Glutamatergic neuron (in vitro differentiated cells): ENCODE results near the gene FRAT1. TPM values are rescaled to one million over a fixed set of nuclear protein-coding genes. Genes with fewer than 3 reads are reported as not detected.

ENCODE experiments used
- DNase-seq: peaks from one replicate; pipeline ENCODE4 v3.0.0; 2022
- H3K27ac Mint-ChIP-seq: one replicate; pipeline ENCODE4 v1.8.0; 2020; ENCODE audit warnings: mild to moderate bottlenecking, mixed read lengths, inconsistent platforms; ENCODE audit not compliant: unreplicated experiment
- H3K27me3 Mint-ChIP-seq: one replicate; pipeline ENCODE4 v1.8.0; 2020; ENCODE audit warnings: mild to moderate bottlenecking, moderate library complexity, mixed read lengths, inconsistent platforms; ENCODE audit not compliant: unreplicated experiment
- H3K36me3 Mint-ChIP-seq: one replicate; pipeline ENCODE4 v1.8.0; 2020; ENCODE audit warnings: mild to moderate bottlenecking, mixed read lengths, inconsistent platforms; ENCODE audit not compliant: unreplicated experiment
- H3K4me1 Mint-ChIP-seq: one replicate; pipeline ENCODE4 v1.8.0; 2020; ENCODE audit warnings: mild to moderate bottlenecking, low read depth, mixed read lengths, inconsistent platforms; ENCODE audit not compliant: unreplicated experiment
- H3K4me3 Mint-ChIP-seq: one replicate; pipeline ENCODE4 v1.8.0; 2020; ENCODE audit warnings: mild to moderate bottlenecking, mixed read lengths, inconsistent platforms; ENCODE audit not compliant: unreplicated experiment
- H3K9me3 Mint-ChIP-seq: one replicate; pipeline ENCODE4 v1.8.0; 2020; ENCODE audit warnings: mild to moderate bottlenecking, moderate library complexity, mixed read lengths, inconsistent platforms; ENCODE audit not compliant: unreplicated experiment
- CTCF ChIP-seq: fragments of 200-600 bp; sonication (generic); IDR thresholded peaks from one replicate; pipeline ENCODE4 v1.5.0; 2021; ENCODE audit not compliant: partially characterized antibody, unreplicated experiment
- total RNA-seq: library from RNA; stranded (reverse); fragmentation: NEBNext Ultra II Directional; extraction: Animal tissue kit (Norgen Biotek cat#: 25700); gene quantifications from one replicate; pipeline ENCODE4 v1.2.1, GENCODE V29; 2021; ENCODE audit not compliant: unreplicated experiment

The FRAT1 gene
- total RNA-seq, 1 donor from 2014 or later: 10.0 TPM

- Mint-ChIP-seq H3K4me1 (peaks cover 34% of the 10 kb centered on the region), H3K4me3 (peak overlapping the region; percentile 59), H3K36me3 (peaks cover under 1% of the 10 kb centered on the region), H3K9me3 (peaks cover 10% of the 10 kb centered on the region), H3K27ac (no peak overlapping the region), H3K27me3 (peaks cover 7% of the 10 kb centered on the region)
- TF ChIP-seq CTCF: no peak
- DNase-seq: no peak
These were observed 16.1 kb downstream of the FRAT1 start for GRCh38 chr10:97335188-97335619.

GRCh38 chr10:97336006-97336405, 16.9 kb downstream of the FRAT1 start:
- Mint-ChIP-seq H3K36me3 (no peaks in the 10 kb centered on the region), H3K9me3 (peaks cover 10% of the 10 kb centered on the region), H3K4me3 (peak overlapping the region; percentile 42), H3K27me3 (peaks cover 7% of the 10 kb centered on the region), H3K27ac (no peak overlapping the region), H3K4me1 (peaks cover 34% of the 10 kb centered on the region)
- DNase-seq: no peak
- no peak for TF ChIP-seq CTCF

- H3K4me3 Mint-ChIP-seq: peak overlapping the region; percentile 8
- H3K4me1 Mint-ChIP-seq: peaks cover 34% of the 10 kb centered on the region
These were observed 17.4 kb downstream of the FRAT1 start for GRCh38 chr10:97336446-97336845.

GRCh38 chr10:97336942-97337831, 18.1 kb downstream of the FRAT1 start:
- no peak overlapping the region for H3K27ac Mint-ChIP-seq
- H3K4me3 Mint-ChIP-seq: peak overlapping the region; percentile 57
- H3K9me3 Mint-ChIP-seq: peaks cover 10% of the 10 kb centered on the region
- peak; percentile 31 for DNase-seq
- peaks cover 31% of the 10 kb centered on the region for H3K4me1 Mint-ChIP-seq
- H3K36me3 Mint-ChIP-seq: no peaks in the 10 kb centered on the region
- H3K27me3 Mint-ChIP-seq: peaks cover 7% of the 10 kb centered on the region
- no peak for TF ChIP-seq CTCF

More at GRCh38 chr10:97336446-97336845, 17.4 kb downstream of the FRAT1 start:
- TF ChIP-seq CTCF: no peak
- Mint-ChIP-seq H3K9me3 (peaks cover 10% of the 10 kb centered on the region), H3K27ac (no peak overlapping the region), H3K36me3 (no peaks in the 10 kb centered on the region), H3K27me3 (peaks cover 7% of the 10 kb centered on the region)
- no peak for DNase-seq

GRCh38 chr10:97338041-97338440, 19.0 kb downstream of the FRAT1 start:
- DNase-seq: no peak

More at GRCh38 chr10:97338041-97338440, 19.0 kb downstream of the FRAT1 start:
- peaks cover 5% of the 10 kb centered on the region for H3K9me3 Mint-ChIP-seq
- no peak overlapping the region for H3K27ac Mint-ChIP-seq
- no peaks in the 10 kb centered on the region for H3K36me3 Mint-ChIP-seq
- peaks cover 6% of the 10 kb centered on the region for H3K27me3 Mint-ChIP-seq
- no peak overlapping the region for H3K4me3 Mint-ChIP-seq
- peaks cover 26% of the 10 kb centered on the region for H3K4me1 Mint-ChIP-seq
- no peak for TF ChIP-seq CTCF
